ENCODE data around the gene MRPS34.

The MRPS34 gene

GRCh38 chr16:1731603-1732002 lies 41.3 kb downstream of the MRPS34 start:
- no peak overlapping the region for H3K4me3 ChIP-seq (ENCODE audit: low read depth, low read length)

- no peak overlapping the region for H3K4me3 ChIP-seq (ENCODE audit: low read depth, low read length)
Observed at GRCh38 chr16:1731073-1731472, 41.9 kb downstream of the MRPS34 start.

- H3K4me3 ChIP-seq (ENCODE audit: low read depth, low read length) = no peak overlapping the region
Observed at GRCh38 chr16:1729445-1729844, 43.5 kb downstream of the MRPS34 start.

- H3K4me3 ChIP-seq (ENCODE audit: low read depth, low read length) = no peak overlapping the region
Observed at GRCh38 chr16:1729026-1729425, 43.9 kb downstream of the MRPS34 start.

GRCh38 chr16:1727651-1728624 lies 45.0 kb downstream of the MRPS34 start:
- H3K4me3 ChIP-seq (ENCODE audit: low read depth, low read length) = no peak overlapping the region

GRCh38 chr16:1726661-1727502 lies 46.1 kb downstream of the MRPS34 start:
- H3K4me3 ChIP-seq (ENCODE audit: low read depth, low read length) = no peak overlapping the region

GRCh38 chr16:1724491-1724890 lies 48.4 kb downstream of the MRPS34 start:
- H3K4me3 ChIP-seq (ENCODE audit: low read depth, low read length) = no peak overlapping the region

- H3K4me3 ChIP-seq (ENCODE audit: low read depth, low read length) = no peak overlapping the region
Observed at GRCh38 chr16:1723450-1724147, 49.3 kb downstream of the MRPS34 start.

All from iPS-11a (cell line).